ENCODE data around the gene ADAMTS19.

Gene ADAMTS19

DNA sequence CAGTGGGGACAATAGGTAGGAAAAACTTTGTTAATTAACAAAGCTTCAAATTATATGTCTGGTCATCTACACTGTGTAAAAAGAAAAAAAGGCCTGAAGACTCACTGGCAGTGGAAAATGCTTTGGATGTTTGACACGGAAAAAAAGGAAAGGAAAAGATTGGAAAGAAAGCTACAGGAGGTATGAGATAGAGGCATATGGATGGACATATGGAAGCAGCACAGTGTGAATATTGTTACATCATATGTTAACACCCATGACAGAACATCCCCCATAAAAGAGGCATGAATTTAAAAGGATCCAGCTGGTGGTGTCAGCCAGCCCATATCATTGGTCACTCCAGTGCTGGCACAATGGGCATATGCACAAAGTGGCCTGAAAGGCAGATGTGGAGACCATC lies 19.0 kb upstream of the ADAMTS19 start:
- Histone ChIP-seq H3K4me1 (ENCODE audit: control insufficient read depth, insufficient read depth, low read length) (no peaks in the 10 kb centered on the region), H3K9ac (ENCODE audit: low read length) (no peak overlapping the region), H3K27me3 (ENCODE audit: control insufficient read depth, insufficient read depth, low read length) (no peaks in the 10 kb centered on the region), H3K4me3 (ENCODE audit: low read length) (no peak overlapping the region), H3K36me3 (ENCODE audit: control insufficient read depth, insufficient read depth, low read length) (no peaks in the 10 kb centered on the region), H3K9me3 (ENCODE audit: control insufficient read depth, low read length) (no peaks in the 10 kb centered on the region)

DNA sequence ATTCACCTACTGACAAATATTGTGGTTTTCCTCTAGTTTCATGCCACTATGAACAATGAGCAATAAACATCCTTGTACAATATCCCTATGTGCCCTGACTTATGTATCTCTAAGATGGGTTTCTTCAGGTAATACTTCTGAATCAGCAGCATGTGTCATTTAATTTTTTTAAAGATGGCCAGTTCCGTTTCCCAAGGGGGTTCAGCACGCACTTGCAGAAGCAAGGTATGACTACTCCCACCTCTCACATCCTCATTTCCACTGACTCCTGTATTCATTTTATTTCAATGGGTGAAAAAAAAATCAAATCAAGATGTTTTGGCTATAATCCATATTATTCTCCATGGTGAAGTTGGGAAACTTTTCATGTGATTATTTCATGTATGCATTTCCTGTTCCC lies 14.7 kb upstream of the ADAMTS19 start:
- Histone ChIP-seq H3K36me3 (ENCODE audit: control insufficient read depth, insufficient read depth, low read length) (no peaks in the 10 kb centered on the region), H3K9ac (ENCODE audit: low read length) (no peak overlapping the region), H3K4me1 (ENCODE audit: control insufficient read depth, insufficient read depth, low read length) (no peaks in the 10 kb centered on the region), H3K4me3 (ENCODE audit: low read length) (no peak overlapping the region), H3K9me3 (ENCODE audit: control insufficient read depth, low read length) (no peaks in the 10 kb centered on the region), H3K27me3 (ENCODE audit: control insufficient read depth, insufficient read depth, low read length) (no peaks in the 10 kb centered on the region)

DNA sequence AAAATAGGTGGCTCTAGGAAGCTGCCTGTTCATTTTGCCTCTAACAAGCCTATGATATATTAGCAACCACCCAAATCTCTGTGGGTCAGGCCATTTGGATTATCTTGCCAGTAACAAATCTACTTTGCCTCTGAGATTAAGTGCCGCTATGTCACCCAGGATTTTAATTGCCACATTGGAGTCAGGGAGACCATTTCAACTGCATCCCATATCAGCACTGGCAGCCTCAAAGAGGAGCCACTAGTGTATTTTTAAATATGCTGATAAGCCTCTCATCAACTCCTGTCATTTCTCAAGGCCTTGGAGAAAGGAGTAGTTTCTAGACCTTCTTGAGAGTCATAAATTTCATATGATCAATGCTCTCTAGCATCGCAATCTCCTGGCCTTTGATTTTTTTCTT lies 12.1 kb upstream of the ADAMTS19 start:
- no peaks in the 10 kb centered on the region for H3K27me3 ChIP-seq (ENCODE audit: control insufficient read depth, insufficient read depth, low read length)
- H3K4me3 ChIP-seq (ENCODE audit: low read length), result no peak overlapping the region

DNA sequence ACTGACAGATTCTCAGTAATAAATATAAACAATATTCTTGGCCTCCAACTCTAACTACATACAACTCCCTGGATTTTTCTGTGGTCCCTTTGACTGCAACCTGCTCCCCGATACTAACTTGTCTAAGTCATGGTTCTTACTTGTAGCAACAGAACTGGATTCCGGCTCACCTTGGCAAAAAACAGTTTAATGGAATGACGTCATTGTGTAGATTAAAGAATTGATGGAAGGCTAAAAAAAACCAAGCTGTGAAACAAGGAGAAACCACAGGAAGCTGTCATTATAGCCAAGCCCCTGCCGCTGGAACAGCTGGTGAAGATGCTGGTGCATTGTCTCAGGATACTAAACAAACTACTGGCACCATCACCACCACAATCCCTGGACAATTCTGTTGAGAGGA lies 11.4 kb upstream of the ADAMTS19 start:
- no peaks in the 10 kb centered on the region for H3K36me3 ChIP-seq (ENCODE audit: control insufficient read depth, insufficient read depth, low read length)
- no peaks in the 10 kb centered on the region for H3K4me1 ChIP-seq (ENCODE audit: control insufficient read depth, insufficient read depth, low read length)
- H3K27me3 ChIP-seq (ENCODE audit: control insufficient read depth, insufficient read depth, low read length), result no peaks in the 10 kb centered on the region
- no peaks in the 10 kb centered on the region for H3K9me3 ChIP-seq (ENCODE audit: control insufficient read depth, low read length)
- H3K4me3 ChIP-seq (ENCODE audit: low read length), result no peak overlapping the region
- H3K9ac ChIP-seq (ENCODE audit: low read length), result no peak overlapping the region

More for the DNA sequence above, 12.1 kb upstream of the ADAMTS19 start:
- Histone ChIP-seq H3K4me1 (ENCODE audit: control insufficient read depth, insufficient read depth, low read length) (no peaks in the 10 kb centered on the region), H3K9ac (ENCODE audit: low read length) (no peak overlapping the region), H3K9me3 (ENCODE audit: control insufficient read depth, low read length) (no peaks in the 10 kb centered on the region), H3K36me3 (ENCODE audit: control insufficient read depth, insufficient read depth, low read length) (no peaks in the 10 kb centered on the region)

DNA sequence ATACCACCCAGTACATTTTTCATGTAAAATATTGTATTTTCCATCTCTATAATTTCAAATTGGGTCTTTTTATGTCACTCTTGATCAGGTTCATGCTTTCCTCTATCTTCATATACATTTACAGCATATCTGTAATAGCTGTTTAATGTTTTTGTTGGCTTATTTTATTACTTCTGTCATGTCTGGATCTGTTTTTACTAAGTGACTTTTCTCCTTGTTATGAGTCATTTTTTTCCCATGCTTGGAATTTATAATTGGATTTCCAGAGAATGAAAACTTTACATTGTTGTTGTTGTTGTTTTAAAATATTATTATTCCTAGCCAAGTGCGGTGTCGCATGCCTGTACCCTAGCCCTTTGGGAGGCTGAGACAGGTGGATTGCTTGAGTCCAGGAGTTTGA lies 5.6 kb upstream of the ADAMTS19 start:
- Histone ChIP-seq H3K9ac (ENCODE audit: low read length) (no peak overlapping the region), H3K27me3 (ENCODE audit: control insufficient read depth, insufficient read depth, low read length) (peaks cover 7% of the 10 kb centered on the region), H3K36me3 (ENCODE audit: control insufficient read depth, insufficient read depth, low read length) (no peaks in the 10 kb centered on the region), H3K4me3 (ENCODE audit: low read length) (no peak overlapping the region), H3K9me3 (ENCODE audit: control insufficient read depth, low read length) (no peaks in the 10 kb centered on the region), H3K4me1 (ENCODE audit: control insufficient read depth, insufficient read depth, low read length) (no peaks in the 10 kb centered on the region)

DNA sequence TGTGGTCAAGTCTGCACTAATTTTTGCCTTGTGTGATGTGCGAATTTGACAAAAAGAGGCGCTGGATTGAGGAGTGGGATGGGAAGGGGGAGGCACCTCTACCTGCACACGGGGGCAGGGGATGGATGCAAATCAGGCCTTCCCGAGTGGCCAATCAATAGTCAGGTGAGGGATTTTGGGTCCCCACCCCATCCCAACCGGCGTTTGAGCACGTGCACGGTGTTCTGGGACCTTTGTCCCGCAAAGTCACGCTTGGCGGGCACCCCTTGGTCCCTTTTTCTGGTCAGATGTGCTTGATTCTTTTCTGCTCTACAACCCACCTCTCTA lies 685 bp upstream of the ADAMTS19 start:
- Histone ChIP-seq H3K4me3 (ENCODE audit: low read length) (no peak overlapping the region), H3K4me1 (ENCODE audit: control insufficient read depth, insufficient read depth, low read length) (no peaks in the 10 kb centered on the region), H3K9ac (ENCODE audit: low read length) (no peak overlapping the region), H3K9me3 (ENCODE audit: control insufficient read depth, low read length) (no peaks in the 10 kb centered on the region), H3K27me3 (ENCODE audit: control insufficient read depth, insufficient read depth, low read length) (peaks cover 32% of the 10 kb centered on the region), H3K36me3 (ENCODE audit: control insufficient read depth, insufficient read depth, low read length) (no peaks in the 10 kb centered on the region)

DNA sequence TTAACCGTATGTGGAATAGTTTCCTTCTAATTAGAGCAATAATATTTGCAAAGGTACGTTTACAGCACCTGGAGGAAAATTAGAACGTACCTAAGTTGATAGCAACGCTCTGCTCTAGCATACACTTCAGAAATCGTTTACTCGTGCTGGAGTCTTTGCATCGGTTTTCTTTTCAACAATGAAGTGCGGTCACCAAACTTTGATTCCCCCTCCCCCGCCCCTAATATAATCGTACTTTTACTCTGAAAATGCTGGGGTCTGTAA lies 506 bp downstream of the ADAMTS19 start:
- Histone ChIP-seq H3K9me3 (ENCODE audit: control insufficient read depth, low read length) (no peaks in the 10 kb centered on the region), H3K27me3 (ENCODE audit: control insufficient read depth, insufficient read depth, low read length) (peaks cover 32% of the 10 kb centered on the region), H3K4me3 (ENCODE audit: low read length) (no peak overlapping the region), H3K9ac (ENCODE audit: low read length) (no peak overlapping the region), H3K4me1 (ENCODE audit: control insufficient read depth, insufficient read depth, low read length) (no peaks in the 10 kb centered on the region), H3K36me3 (ENCODE audit: control insufficient read depth, insufficient read depth, low read length) (no peaks in the 10 kb centered on the region)

DNA sequence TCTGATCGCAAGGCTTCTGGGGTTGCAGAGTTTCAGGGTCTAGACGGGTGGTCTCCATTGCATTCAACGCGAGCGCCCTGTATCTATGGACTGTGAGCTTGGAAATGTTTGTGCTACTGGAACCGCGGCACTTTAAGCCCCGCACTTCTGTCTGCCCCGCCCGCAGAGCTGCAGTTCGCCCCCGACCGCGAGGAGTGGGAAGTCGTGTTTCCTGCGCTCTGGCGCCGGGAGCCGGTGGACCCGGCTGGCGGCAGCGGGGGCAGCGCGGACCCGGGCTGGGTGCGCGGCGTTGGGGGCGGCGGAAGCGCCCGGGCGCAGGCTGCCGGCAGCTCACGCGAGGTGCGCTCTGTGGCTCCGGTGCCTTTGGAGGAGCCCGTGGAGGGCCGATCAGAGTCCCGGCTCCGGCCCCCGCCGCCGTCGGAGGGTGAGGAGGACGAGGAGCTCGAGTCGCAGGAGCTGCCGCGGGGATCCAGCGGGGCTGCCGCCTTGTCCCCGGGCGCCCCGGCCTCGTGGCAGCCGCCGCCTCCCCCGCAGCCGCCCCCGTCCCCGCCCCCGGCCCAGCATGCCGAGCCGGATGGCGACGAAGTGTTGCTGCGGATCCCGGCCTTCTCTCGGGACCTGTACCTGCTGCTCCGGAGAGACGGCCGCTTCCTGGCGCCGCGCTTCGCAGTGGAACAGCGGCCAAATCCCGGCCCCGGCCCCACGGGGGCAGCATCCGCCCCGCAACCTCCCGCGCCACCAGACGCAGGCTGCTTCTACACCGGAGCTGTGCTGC lies 1.0 kb downstream of the ADAMTS19 start:
- no peaks in the 10 kb centered on the region for H3K36me3 ChIP-seq (ENCODE audit: control insufficient read depth, insufficient read depth, low read length)
- peaks cover 32% of the 10 kb centered on the region for H3K27me3 ChIP-seq (ENCODE audit: control insufficient read depth, insufficient read depth, low read length)
- H3K9ac ChIP-seq (ENCODE audit: low read length), result no peak overlapping the region
- H3K4me3 ChIP-seq (ENCODE audit: low read length), result no peak overlapping the region
- no peaks in the 10 kb centered on the region for H3K9me3 ChIP-seq (ENCODE audit: control insufficient read depth, low read length)
- H3K4me1 ChIP-seq (ENCODE audit: control insufficient read depth, insufficient read depth, low read length), result no peaks in the 10 kb centered on the region

DNA sequence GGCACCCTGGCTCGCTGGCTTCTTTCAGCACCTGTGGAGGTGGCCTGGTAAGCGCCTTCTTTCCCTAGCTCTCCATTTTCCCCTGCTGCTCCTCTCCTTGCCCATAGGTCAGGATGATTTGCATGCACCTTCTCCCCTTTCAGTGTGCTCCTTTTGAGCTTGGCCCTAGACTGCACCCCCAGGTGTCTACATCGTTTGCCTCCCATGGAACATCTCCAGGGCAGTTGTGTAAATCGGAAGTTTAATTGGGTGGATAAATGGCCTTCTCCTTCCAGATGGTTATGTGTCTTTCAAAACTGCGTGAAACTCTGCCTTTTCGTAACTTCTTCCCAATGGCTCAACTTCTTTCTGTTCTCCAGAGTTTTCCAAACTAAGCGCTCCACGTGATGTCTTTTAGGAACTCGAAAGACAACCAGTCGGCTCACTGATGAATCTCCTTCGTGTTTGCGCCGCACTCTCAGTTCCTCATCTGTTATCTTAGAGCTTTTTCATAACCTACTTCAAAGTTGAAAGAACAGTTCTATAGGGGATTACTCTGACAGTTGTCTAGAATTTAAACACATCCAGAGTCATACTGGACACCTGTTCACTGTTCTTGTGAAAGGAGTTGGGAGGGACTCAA lies 1.7 kb downstream of the ADAMTS19 start:
- H3K9ac ChIP-seq (ENCODE audit: low read length), result no peak overlapping the region
- no peak overlapping the region for H3K4me3 ChIP-seq (ENCODE audit: low read length)
- no peaks in the 10 kb centered on the region for H3K4me1 ChIP-seq (ENCODE audit: control insufficient read depth, insufficient read depth, low read length)
- peaks cover 32% of the 10 kb centered on the region for H3K27me3 ChIP-seq (ENCODE audit: control insufficient read depth, insufficient read depth, low read length)
- no peaks in the 10 kb centered on the region for H3K9me3 ChIP-seq (ENCODE audit: control insufficient read depth, low read length)
- no peaks in the 10 kb centered on the region for H3K36me3 ChIP-seq (ENCODE audit: control insufficient read depth, insufficient read depth, low read length)

DNA sequence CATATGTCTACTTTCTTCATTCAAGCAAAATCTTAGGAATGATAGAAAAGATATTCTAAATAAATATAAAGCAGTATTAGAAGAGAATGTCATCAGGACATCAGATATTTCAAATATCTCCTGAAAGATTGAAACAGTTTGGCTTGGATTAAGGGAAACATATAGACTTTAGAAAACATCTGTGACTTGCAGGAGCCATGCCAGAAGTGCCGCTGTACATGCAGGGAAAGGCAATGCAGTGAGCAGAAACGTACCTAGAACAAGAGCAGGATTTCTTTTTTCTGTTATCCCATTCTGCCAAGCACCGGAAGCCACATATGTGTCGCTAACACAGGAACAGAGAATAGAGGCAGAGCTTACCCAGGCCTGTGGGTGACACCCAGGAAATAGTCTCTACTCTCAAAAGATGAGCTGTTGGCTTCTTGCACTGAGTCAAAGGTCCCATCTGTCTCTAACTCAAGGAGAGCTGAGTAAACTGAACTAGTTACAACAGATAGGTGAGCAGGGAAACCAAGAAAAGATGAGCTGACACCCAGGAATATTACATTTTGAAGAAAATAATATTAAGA lies 5.8 kb downstream of the ADAMTS19 start:
- no peaks in the 10 kb centered on the region for H3K36me3 ChIP-seq (ENCODE audit: control insufficient read depth, insufficient read depth, low read length)
- no peaks in the 10 kb centered on the region for H3K9me3 ChIP-seq (ENCODE audit: control insufficient read depth, low read length)
- H3K4me1 ChIP-seq (ENCODE audit: control insufficient read depth, insufficient read depth, low read length), result no peaks in the 10 kb centered on the region
- H3K27me3 ChIP-seq (ENCODE audit: control insufficient read depth, insufficient read depth, low read length), result peaks cover 15% of the 10 kb centered on the region
- no peak overlapping the region for H3K9ac ChIP-seq (ENCODE audit: low read length)
- H3K4me3 ChIP-seq (ENCODE audit: low read length), result no peak overlapping the region

DNA sequence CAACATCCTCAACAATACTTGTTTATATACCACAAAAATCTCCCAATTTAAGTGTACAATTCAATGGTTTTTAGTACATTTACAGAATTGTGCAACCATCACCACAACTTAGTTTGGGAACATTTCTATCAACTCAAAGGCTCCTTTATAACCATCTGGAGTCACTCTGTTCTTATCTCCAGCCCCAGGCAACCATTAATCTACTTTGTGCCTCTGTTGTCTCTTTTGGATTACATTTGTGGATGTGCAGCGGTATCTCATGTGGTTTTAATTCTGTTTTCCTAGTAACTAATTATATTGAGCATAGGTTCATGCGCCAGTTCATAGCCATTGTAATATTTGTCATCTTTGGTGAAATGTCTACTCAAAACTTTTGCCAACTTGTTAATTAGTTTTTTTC lies 14.4 kb downstream of the ADAMTS19 start:
- no peaks in the 10 kb centered on the region for H3K9me3 ChIP-seq (ENCODE audit: control insufficient read depth, low read length)
- H3K36me3 ChIP-seq (ENCODE audit: control insufficient read depth, insufficient read depth, low read length), result no peaks in the 10 kb centered on the region
- no peaks in the 10 kb centered on the region for H3K4me1 ChIP-seq (ENCODE audit: control insufficient read depth, insufficient read depth, low read length)
- no peak overlapping the region for H3K4me3 ChIP-seq (ENCODE audit: low read length)
- no peaks in the 10 kb centered on the region for H3K27me3 ChIP-seq (ENCODE audit: control insufficient read depth, insufficient read depth, low read length)
- no peak overlapping the region for H3K9ac ChIP-seq (ENCODE audit: low read length)

DNA sequence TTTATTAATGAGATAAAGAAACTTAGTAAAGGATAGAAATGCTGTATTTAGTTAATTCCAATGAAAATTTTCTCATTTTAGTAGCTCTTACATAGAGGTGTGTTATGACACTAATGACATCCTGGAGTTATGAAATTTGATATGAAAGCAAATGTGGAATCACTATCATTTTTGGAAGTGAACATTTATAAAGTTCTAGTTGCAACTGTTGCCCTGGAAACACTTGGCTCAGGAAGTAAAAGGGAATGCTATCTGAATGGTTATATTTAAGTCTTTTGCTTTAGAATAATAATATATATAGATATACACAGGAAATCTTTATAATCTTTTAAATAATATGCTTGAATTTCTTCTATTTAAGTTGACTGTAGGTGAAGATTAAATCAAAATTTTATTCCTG lies 16.7 kb downstream of the ADAMTS19 start:
- Histone ChIP-seq H3K4me3 (ENCODE audit: low read length) (no peak overlapping the region), H3K9me3 (ENCODE audit: control insufficient read depth, low read length) (no peaks in the 10 kb centered on the region), H3K4me1 (ENCODE audit: control insufficient read depth, insufficient read depth, low read length) (no peaks in the 10 kb centered on the region), H3K27me3 (ENCODE audit: control insufficient read depth, insufficient read depth, low read length) (no peaks in the 10 kb centered on the region), H3K9ac (ENCODE audit: low read length) (no peak overlapping the region), H3K36me3 (ENCODE audit: control insufficient read depth, insufficient read depth, low read length) (no peaks in the 10 kb centered on the region)

Measured in mucosa of stomach (tissue), 1 donor.